Right renal cortex interstitium (tissue), 3 donors: ENCODE results near the gene LRFN2. TPM values are rescaled to one million over a fixed set of nuclear protein-coding genes. Genes with fewer than 3 reads are reported as not detected.

Experiments
- DNase-seq, 3 donors: peaks; one replicate each; pipeline ENCODE4 v3.0.0-alpha.2; 2013; ENCODE audit warnings: low read depth in 3 of 3, low spot score in 2 of 3
- polyA plus RNA-seq, 3 donors: library from polyadenylated mRNA; unstranded; fragments of 120-200 nt; gene quantifications; one replicate each; pipeline ENCODE4 v1.2.1, GENCODE V29; 2013; ENCODE audit not compliant: insufficient read length in 3 of 3

The LRFN2 gene
- polyA plus RNA-seq, 3 donors = 1.0 to 1.2 (median 1.1) TPM

GRCh38 chr6:40523505-40524172 lies 63.5 kb downstream of the LRFN2 start:
- no peak for DNase-seq

- no peak for DNase-seq
Measured at GRCh38 chr6:40521496-40521895, 65.7 kb downstream of the LRFN2 start.

GRCh38 chr6:40520678-40521077 lies 66.5 kb downstream of the LRFN2 start:
- no peak for DNase-seq

- DNase-seq = no peak
Measured at GRCh38 chr6:40520084-40520483, 67.1 kb downstream of the LRFN2 start.

GRCh38 chr6:40517654-40518053 lies 69.5 kb downstream of the LRFN2 start:
- no peak for DNase-seq

GRCh38 chr6:40516429-40516828 lies 70.7 kb downstream of the LRFN2 start:
- DNase-seq = no peak

- DNase-seq = no peak
Measured at GRCh38 chr6:40512340-40512739, 74.8 kb downstream of the LRFN2 start.

- DNase-seq = no peak
Measured at GRCh38 chr6:40511884-40512283, 75.3 kb downstream of the LRFN2 start.

GRCh38 chr6:40510442-40510841 lies 76.7 kb downstream of the LRFN2 start:
- no peak for DNase-seq

- DNase-seq = no peak
Measured at GRCh38 chr6:40509716-40510260, 77.4 kb downstream of the LRFN2 start.

- no peak for DNase-seq
Measured at GRCh38 chr6:40509086-40509485, 78.1 kb downstream of the LRFN2 start.

GRCh38 chr6:40506954-40507353 lies 80.2 kb downstream of the LRFN2 start:
- no peak for DNase-seq

- DNase-seq = no peak
Measured at GRCh38 chr6:40505191-40505810, 81.9 kb downstream of the LRFN2 start.

GRCh38 chr6:40504274-40504673 lies 82.9 kb downstream of the LRFN2 start:
- no peak for DNase-seq

GRCh38 chr6:40500227-40500626 lies 86.9 kb downstream of the LRFN2 start:
- no peak for DNase-seq

GRCh38 chr6:40499215-40499614 lies 87.9 kb downstream of the LRFN2 start:
- DNase-seq = no peak

GRCh38 chr6:40498148-40498547 lies 89.0 kb downstream of the LRFN2 start:
- DNase-seq = no peak

- no peak for DNase-seq
Measured at GRCh38 chr6:40492187-40492586, 95.0 kb downstream of the LRFN2 start.

GRCh38 chr6:40490508-40490907 lies 96.7 kb downstream of the LRFN2 start:
- no peak for DNase-seq

- no peak for DNase-seq
Measured at GRCh38 chr6:40489798-40490197, 97.4 kb downstream of the LRFN2 start.

GRCh38 chr6:40486576-40486975 lies 100.6 kb downstream of the LRFN2 start:
- DNase-seq = no peak

- no peak for DNase-seq
Measured at GRCh38 chr6:40485795-40486194, 101.4 kb downstream of the LRFN2 start.
